ENCODE measurements around the gene NPLOC4.

DNA sequence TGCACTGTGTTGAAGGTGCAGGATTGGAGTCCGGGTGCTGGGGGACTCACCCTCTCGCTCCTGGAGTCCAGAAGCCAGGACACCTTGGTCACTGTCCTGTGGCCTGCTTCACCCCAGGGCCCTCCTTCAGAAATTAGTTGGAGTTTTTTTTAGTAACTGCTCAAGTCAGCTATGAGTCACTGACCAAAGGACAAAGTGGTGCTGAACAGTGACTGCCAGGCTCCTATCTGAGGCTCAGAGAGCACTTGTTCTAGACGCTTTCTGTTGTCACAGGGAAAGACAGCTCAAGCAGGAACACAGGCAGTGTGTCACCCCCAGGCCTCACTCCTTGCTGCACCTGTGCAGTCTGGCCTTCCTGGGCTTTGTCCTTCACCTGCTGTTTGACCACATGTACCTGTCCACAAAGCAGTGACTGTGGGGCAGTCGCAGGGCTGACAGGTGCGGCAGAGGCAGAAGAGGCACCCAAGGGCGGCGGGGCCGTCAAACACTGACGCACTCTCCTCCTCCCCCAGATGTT, 80.7 kb downstream of the NPLOC4 start:
- TF ChIP-seq, protein P1, sequence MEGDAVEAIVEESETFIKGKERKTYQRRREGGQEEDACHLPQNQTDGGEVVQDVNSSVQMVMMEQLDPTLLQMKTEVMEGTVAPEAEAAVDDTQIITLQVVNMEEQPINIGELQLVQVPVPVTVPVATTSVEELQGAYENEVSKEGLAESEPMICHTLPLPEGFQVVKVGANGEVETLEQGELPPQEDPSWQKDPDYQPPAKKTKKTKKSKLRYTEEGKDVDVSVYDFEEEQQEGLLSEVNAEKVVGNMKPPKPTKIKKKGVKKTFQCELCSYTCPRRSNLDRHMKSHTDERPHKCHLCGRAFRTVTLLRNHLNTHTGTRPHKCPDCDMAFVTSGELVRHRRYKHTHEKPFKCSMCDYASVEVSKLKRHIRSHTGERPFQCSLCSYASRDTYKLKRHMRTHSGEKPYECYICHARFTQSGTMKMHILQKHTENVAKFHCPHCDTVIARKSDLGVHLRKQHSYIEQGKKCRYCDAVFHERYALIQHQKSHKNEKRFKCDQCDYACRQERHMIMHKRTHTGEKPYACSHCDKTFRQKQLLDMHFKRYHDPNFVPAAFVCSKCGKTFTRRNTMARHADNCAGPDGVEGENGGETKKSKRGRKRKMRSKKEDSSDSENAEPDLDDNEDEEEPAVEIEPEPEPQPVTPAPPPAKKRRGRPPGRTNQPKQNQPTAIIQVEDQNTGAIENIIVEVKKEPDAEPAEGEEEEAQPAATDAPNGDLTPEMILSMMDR (IDR thresholded peaks at IDR 0.05) = no peak
- TF ChIP-seq POLR2A (IDR thresholded peaks at IDR 0.05) (no peak), POLR2AphosphoS5 (IDR thresholded peaks at IDR 0.05) (no peak)
